Activated T-cell treated with anti-CD3 and anti-CD28 coated beads, Interleukin-2, amount 50 U/mL, for 1 hour (primary cell): ENCODE measurements around the gene CDH13.

Experiments used
- DNase-seq: peaks from one replicate; pipeline ENCODE4 v3.0.0-alpha.2; 2020

Gene CDH13

DNA sequence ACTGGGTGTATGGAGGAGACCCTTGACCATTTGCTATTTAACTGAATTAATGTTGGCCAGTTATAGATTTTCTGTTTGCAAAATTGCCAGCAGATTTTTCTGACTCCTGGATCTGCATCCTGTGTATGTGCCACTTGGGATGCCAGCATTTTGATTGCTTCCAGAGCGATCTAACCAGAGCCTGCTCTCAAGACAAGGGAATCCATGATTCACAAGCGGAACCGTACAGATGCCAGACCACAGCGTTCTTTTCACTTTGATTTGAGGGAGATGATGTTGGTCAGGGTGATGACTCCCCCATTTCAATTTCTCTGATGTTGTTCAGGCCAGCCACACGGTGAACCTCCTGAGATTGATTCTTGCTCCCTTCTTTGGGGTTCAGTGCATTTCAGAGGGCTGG, 228.7 kb downstream of the CDH13 start:
- no peak for DNase-seq

DNA sequence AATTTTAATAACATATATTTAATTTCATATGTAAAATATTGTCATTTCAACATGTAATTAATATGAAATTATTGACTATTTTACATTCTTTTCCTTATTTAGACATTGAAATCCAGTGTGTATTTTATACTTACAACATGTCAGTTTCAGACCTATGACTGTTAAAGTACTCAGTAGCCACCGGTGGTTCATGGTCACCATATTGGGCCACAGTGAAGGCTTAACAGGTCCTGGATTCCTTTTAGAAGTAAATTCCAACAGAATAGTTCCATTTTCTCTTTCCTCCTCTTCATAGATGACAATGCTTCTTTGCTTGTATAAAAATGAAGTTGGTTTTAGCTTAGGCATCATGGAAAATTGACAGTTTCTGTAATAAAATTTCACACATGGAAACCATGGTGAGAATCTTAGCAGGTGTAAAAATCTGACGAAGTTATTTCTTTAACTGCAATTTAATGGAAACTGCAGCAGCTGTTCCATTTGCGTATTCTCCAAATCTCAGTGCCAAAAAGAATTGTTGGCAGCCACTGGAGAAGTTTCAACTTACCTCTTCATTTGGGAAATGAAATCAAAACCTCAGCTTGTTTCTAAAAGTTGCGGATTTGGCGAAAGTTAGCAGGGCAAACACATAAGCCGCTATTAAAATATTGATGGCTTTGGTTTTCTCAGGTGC, 231.1 kb downstream of the CDH13 start:
- DNase-seq = no peak

DNA sequence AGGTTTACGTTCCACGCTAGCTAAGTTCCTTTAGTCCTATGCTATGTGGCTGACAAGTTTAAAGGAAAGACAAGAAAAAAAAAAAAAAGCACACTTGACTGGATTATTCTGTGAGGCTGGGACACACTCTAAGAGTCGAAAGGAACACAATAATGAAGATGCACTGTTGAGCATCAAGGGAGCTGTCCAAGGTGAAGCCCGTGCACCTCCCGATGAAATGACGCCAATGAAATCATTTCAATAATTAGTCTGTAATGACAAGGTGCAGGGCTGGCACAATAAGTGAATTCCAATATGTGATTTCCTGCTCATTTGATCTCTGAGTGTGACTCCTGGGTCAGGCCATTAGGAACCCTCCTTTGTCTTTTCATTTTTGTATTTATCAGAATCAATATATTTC, 232.9 kb downstream of the CDH13 start:
- no peak for DNase-seq

DNA sequence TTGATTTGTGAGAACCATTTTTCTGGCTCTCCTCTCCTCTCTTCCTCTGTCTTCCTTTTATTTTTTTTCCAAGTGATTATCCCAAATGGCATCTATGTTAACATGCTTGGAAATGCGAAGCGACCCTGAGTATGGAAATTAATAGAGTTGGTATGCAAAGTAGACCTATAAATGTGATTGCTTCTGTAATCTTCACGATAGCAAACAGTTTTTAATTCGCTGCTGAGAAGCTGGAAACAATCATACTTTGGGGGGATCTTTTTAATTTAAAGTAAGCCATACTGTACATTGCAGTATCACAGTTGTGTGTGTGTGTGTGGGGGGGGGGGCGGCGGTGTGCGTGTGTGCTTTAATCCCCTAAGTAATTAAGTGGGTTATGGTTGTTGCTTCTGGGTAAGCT, 233.3 kb downstream of the CDH13 start:
- DNase-seq = no peak

DNA sequence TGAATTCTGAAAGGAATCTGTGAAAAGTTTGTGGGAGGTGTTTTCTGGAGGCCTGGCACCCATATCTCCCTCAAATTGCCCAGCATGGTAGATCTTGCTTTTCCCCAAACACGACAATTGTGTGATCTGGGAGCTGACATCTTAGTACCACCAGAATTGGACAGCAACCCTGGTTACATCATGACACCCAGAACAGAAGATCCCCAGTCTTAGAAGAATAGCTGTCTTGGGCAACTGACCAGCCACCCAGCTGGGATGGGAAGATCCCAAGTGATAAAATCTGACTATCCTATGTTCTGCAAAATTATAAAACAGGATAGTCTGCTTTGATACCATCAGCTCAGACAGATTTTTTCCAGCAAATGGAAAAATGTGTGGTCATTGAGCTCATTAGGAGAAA, 235.3 kb downstream of the CDH13 start:
- DNase-seq = no peak

DNA sequence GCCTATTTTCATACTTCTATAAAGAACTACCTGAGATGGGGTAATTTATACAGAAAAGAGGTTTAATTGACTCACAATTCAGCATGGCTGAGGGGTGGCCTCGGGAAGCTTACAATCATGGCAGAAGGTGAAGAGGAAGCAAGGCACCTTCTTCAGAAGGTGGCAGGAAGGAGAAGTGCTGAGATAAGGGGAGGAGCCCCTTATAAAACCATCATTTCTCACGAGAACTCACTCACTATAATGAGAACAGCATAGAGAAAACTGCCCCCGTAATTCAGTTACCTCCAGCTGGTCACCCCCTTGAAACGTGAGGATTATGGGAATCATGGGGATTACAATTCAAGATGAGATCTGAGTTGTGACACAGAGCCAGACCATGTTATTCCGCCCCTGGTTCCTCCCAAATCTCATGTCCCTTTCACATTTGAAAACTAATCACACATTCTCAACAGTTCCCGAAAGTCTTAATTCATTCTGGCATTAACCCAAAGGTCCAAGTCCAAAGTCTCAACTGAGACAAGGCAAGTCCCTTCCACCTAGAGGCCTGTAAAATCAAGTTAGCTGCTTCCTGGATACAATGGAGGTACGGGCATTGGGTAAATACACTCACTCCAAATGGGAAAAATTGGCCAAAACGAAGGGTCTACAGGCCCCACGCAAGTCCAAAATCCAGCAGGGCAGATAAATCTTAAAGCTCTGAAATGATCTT, 237.7 kb downstream of the CDH13 start:
- no peak for DNase-seq

DNA sequence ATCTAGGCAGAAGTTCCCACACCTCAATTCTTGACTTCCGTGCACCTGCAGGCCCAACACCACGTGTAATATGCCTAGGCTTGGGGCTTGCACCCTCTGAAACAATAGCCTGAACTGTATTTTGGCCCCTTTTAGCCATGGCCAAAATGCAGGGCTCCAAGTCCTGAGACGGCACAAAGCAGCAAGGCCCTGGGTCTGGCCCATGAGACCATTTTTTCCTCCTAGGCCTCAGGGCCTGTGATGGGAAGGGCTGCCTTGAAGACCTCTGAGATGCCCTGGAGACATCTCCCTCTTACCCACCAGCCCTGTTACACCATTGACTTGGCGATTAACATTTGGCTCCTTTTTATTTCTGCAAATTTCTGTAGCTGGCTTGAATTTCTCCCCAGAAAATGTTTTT, 238.6 kb downstream of the CDH13 start:
- DNase-seq = no peak

DNA sequence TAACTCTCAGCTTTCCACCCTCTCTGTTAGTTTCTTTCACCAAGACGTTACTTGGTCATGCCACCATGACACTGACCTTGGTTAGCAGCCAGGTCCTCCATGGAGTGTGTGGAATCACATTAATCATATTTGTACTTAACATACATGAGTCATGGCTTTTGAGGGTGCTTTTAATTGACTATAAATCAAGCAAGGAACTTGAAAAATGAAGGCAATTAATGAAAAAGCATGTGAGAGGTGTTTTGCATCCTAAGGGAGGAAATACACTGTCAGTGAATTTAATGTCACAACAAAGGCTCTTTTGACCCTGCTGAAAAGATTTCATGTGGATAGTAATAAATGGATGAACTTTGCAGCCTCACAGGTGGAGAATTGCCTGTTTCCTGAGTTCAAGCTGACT, 240.7 kb downstream of the CDH13 start:
- DNase-seq = no peak

DNA sequence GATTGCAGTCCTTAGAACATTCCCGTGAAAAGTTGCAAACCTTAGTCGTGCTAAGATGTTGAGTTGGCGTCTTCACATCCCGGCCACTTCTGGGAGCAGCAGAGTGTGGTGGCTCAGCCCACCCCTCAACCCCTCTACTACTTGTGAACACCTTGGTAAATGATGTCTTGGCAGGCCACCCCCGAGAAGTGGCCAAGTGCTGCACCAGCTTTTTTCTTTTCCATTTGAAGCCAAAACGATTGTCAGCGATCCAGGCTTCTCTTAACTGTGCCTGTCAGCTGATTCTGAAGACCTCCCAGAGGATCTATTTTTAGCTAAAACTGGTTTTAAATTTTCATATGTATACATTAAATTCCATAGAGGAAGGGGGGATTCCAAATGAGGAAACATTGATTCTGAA, 247.5 kb downstream of the CDH13 start:
- DNase-seq = no peak

DNA sequence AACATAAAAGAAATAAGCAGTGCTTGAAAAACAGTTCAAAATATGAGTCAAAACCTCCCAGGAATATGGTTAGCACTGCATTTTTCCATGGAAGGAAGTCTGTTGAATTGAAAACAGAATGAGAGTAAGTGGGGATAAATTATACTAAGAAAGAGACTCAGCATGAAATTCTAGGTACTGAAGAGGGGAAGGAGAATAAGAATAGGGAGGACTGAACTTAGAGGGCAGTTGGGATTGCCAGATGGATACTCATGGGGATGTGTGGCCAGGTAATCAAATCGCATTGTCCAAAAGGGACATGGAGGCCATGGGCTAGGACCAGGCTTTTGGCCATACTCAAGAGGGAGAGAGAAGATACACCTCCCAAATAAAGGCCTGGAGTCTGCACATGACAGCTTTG, 247.9 kb downstream of the CDH13 start:
- DNase-seq = no peak

DNA sequence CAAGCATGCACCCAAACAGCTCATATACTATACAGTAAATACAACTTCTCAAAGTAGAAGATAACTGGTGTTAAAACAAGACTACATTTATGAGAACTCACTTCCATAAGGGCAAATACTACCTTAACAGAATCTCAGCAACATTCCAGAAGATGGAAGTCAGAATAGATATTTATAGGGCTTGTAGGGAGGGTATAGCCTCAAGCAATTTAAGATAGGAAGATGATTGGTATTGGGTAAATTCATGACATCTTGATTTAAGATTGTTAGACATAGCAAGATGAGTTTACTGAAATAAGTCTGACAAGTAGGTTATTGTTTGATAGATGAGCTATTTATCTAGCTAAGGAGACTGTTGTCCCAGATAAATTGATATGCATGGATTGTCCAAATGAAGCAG, 250.2 kb downstream of the CDH13 start:
- no peak for DNase-seq

DNA sequence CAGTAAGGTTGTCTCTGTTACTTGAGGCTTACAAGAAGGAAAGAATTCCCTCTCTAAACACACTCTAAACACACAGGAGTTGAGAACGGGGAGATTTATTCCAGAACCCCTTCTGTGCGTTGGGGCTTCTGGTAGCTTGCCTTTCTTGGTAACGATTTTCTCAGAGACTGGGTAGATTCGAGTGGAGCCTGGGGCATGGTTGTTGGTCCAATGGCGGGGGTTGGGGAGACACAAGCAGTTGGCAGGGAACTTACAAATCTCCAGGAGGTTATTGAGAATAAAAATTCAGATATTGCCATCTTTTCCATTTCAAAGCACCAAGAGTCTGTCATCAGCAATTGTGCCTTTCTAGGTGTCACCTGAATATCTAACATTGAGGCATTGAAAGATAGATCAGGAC, 251.7 kb downstream of the CDH13 start:
- no peak for DNase-seq

DNA sequence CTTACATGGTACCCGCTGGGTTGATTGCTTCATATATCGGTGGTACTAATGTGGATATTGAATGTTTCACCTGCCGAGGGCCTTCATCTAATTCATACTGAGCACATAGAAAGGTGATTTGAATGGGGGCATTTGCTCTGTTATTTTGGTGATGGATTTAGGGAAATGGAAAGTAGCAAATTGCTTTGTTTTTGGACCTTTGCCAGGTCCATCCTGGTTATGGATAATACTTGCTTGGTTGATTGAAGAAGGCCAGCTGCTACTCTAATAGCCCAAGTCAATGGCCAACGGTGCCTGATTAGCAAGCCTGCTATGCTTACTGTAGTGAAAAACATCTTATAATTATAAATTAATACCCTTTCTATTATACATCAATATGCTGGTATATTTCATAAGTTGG, 253.6 kb downstream of the CDH13 start:
- DNase-seq = no peak

DNA sequence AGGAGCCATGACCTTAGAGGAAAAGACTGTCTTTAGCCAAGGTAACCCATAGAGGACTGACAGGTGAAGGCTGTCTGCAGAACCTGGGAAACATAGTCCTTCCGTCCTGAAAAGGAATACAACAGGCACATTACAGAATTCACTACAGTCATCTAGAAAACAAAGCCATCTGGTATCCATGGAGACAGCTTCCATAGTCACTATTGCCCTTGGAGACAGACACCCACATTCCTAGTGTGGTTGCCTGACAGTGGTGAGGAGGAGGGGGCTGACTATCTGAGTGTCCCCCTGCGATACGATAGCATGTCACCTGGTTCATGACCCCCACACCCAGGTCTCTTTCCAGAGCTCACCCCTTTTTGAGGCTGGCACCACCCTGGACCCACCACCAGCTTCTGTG, 254.7 kb downstream of the CDH13 start:
- no peak for DNase-seq

DNA sequence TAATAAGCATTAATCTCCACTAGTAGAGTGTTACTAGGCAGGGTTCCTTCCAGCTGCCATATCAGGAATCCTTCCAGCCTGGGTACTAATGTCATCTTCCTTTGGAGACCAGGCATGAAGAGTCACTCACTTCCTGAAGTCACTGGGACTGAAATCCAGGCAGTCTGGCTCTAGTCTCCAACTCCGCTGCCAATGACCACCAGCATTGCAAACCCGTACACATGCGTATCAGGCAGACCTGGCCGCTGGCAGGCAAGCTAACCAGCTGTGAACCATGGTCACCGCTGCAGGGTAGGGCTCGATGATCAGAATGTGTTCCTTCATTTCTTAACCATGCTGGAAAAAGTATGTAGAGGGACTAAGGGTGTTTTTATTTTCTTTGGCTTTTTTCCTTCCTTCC, 255.5 kb downstream of the CDH13 start:
- DNase-seq = no peak

DNA sequence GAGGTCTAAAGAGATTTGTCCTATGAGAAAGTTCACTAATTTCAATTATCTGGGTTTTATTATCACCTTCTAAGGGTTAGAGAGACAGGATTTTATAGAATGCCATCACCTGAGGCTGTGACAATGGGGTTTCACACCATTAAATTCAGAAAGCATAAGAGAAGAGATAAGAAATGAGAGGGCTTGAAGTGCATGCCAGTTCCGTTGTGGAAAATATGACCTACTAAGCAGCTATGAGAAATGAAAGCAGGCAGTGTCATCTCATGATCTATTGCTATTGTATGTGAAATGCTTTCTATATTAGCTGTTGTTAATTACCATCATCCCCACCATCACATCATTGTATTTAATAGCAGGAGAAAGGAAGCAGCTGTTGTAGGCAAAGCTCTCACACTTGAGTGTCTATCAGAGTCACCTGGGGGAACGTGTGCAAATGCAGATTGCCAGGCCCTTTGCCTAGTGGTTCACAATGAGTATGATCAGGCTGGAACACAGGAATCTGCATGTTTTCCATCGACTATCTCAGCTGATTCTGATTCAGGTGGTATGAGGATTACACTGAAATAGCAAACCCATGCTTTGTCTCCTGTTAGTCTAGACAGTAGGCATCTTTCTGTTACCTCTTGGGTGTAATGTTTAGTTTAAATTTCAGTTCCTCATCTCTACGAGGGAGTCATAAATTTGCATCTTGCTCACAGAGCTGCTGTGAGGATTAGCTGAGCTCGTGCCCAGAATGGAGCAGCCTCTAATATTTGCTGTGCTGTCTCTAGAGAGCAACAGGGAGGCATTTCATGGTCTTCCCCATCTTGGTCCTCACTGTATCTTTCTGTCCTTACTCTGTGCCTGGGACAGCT, 256.4 kb downstream of the CDH13 start:
- no peak for DNase-seq

DNA sequence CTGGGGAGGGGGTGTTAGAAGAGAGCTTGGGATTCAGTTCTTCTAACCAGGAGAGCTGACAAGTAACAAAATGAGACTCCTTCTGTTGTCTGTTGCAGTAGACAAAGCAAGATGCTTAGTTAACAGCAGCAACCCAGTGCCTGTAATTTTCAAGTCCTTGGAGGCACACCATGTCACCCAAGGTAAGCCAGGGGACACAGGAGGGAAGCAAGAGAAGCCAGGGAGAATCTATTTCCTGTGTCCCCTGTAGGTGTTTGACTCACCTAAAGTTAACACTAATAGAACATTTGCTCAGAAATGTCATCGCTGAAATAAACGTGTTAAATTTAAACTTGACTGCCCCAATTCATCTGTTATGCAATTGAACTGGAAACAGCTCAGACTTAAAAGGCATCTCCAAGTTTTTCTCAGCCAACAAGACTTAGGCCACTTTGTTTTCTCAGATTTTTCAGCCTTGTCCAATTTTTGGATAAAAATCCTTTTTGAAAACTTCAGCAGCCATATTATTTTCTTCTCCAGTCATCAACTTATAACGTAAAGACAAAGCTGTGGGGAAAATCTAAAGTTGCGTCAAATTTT, 257.6 kb downstream of the CDH13 start:
- no peak for DNase-seq

DNA sequence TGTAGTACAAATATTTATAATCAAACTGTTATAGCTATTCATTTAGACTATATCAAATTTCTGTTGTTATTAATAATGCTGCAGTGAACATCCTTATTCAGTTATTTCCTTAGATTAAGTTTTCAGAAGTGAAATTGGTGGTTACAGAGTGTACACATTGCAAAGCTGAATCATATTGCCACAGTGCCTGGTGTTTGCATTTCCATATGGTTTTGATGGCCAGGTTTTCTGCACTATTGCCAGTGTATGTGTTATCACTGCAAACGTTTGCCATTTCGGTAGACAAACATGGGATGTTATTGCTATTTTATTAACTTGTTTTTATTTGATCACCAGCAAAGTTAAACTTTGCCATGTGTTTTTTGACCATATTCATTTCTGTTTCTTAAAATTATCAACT, 259.4 kb downstream of the CDH13 start:
- DNase-seq = no peak

DNA sequence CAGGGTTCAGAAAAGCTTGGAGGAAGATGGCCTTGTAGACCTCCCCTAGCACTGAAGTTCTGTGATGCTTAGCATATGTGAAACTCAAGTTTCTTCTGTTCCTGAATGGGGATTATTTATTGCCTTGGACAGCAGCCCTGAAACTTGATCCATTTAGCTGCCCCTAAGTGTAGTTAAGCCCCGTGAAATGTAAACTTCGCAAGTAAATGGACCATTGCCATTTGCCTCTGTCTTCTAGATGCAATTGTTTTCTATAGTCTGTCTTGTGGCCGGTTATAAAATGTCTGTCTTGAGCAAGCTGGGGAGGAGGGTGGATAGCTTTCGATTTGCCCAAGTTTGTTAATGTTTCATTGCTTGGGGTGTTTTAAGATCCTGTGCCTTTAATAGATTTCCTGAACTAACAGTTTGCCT, 261.8 kb downstream of the CDH13 start:
- DNase-seq = no peak

DNA sequence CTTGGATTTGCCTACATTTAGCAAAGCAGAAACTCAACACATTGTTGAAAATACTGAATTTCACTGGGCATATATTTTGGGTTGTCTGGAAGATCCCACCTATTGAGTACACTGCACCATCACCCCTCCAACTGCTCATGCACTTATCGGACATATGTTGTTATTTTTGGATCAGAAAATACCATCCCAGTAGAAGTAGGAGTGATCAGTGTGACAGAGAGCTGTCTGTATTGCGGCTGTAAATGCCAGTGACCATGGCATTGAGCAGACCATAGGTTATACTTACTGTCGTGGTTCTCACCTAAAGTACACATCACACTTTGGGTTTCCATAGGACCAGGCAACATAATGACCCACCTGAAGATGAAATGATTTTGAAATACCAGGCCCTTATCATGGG, 264.7 kb downstream of the CDH13 start:
- DNase-seq = no peak

DNA sequence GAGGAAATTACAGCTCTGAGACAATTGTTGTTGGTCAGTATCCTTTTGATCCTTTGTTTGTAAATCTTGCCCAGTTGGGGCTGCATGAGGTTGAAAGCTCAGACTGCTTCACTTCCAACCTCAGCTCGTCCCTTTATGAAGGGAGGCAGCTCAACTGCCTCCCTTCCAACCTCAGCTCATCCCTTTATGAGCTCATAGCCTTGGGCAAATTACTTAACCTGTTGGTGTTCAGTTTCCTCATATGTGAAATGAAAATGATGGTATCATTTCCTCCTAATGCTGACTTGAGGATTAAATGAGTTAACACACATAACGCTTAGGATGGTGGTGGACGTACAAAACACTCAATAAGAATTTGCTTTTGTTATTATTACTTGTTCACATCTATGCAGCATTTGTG, 265.1 kb downstream of the CDH13 start:
- DNase-seq = no peak

DNA sequence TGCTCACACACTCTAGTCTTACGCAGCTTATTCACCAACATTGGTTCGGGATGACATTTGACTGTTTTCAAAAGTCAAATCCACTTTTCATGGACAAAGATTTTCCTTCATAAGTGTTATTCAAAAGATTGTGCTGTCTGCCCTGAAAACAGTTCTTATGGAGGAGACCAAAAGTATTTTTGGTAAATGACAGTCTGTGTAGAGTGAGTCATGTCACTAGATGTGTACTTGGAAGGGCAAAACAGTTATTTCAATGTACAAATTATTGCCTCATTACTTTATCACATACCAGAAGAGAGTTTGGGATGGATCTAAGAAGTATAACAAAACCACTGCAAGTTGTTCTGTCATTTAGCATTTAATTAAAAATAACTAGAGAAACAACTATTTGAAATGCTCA, 265.6 kb downstream of the CDH13 start:
- DNase-seq = no peak

DNA sequence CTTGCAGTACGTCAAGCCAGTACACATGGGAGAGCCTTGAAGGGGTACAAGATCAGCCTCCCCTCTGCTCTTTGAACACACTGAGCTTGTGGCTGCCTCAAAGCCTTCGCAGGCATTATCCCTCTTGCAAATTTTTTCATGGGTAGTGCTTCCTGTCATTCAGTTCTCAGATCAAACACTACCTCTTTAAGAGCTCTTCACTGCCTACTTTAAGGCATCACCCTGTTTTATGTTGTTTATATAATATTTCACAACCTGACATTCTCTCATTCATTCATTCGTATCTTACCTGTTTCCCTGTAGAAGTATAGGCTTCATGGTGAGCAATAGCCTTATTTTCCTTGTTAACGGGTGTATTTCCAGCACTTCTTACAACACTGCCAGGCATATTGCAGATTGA, 269.1 kb downstream of the CDH13 start:
- DNase-seq = no peak

DNA sequence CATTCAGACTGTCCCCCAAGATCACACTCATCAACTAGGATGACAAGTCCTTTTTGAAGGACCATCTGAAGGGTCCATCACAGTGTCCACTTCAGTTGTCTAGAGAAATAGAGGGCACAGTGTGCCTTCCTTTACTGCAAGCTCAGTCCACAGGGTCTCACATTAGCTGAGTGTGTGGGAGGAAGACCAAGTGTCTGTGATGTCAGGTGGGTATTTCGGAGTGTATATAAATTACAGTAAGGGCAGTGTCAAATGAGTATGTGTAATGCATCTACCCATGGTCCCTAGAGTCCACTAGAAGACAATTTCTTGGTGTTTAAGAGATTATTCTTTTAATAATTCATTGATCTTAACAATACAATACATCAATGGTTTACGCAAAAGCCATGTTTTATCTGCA, 272.2 kb downstream of the CDH13 start:
- DNase-seq = no peak
